Activated naive CD4-positive, alpha-beta T cell treated with Interleukin-2 at 50 U/mL for 16 hours (primary cell): Measurements from ENCODE around the gene CENPB.
A peak's percentile ranks its signal among the peaks of the same experiment; 100 is the strongest.
"Not testable (repeated sequence)": the region's sequence is repeated elsewhere in the genome, so short reads cannot be mapped to it uniquely, and the experiment has no call there.

Experiments
- DNase-seq: peaks from one replicate; pipeline ENCODE4 v3.0.0-alpha.2; 2020

CENPB gene

GRCh38 chr20:3786665-3787323, at the start of gene CENPB:
CENPB (minus strand) TSS chr20:3786740; CDS start chr20:3786483, 257 bp downstream.
- peak; percentile 92 for DNase-seq

- no peak for DNase-seq
These were observed 49.6 kb upstream of the CENPB start for GRCh38 chr20:3836132-3836531.

- DNase-seq, result not testable (repeated sequence)
These were observed 43.4 kb upstream of the CENPB start for GRCh38 chr20:3829891-3830290.

GRCh38 chr20:3828798-3829197, 42.3 kb upstream of the CENPB start:
- no peak for DNase-seq

GRCh38 chr20:3826420-3826819, 39.9 kb upstream of the CENPB start:
- no peak for DNase-seq

- DNase-seq, result no peak
These were observed 39.0 kb upstream of the CENPB start for GRCh38 chr20:3825526-3825925.

- DNase-seq, result no peak
These were observed 37.3 kb upstream of the CENPB start for GRCh38 chr20:3823881-3824280.

GRCh38 chr20:3821996-3822395, 35.5 kb upstream of the CENPB start:
- no peak for DNase-seq

GRCh38 chr20:3820901-3821727, 34.6 kb upstream of the CENPB start:
- DNase-seq, result no peak

- peak; percentile 91 for DNase-seq
These were observed 33.7 kb upstream of the CENPB start, which contains the start of gene AP5S1 for GRCh38 chr20:3820048-3820900. AP5S1 (plus strand) TSS chr20:3820547; CDS start chr20:3822118, 1,571 bp downstream.

- no peak for DNase-seq
These were observed 33.0 kb upstream of the CENPB start for GRCh38 chr20:3819411-3820047.

- no peak for DNase-seq
These were observed 31.9 kb upstream of the CENPB start for GRCh38 chr20:3818155-3819151.

GRCh38 chr20:3815703-3816315, 29.3 kb upstream of the CENPB start:
- no peak for DNase-seq

- DNase-seq, result no peak
These were observed 28.5 kb upstream of the CENPB start for GRCh38 chr20:3814928-3815495.

GRCh38 chr20:3813848-3814581, 27.5 kb upstream of the CENPB start:
- DNase-seq, result no peak

GRCh38 chr20:3812975-3813847, 26.7 kb upstream of the CENPB start:
- DNase-seq, result no peak

- DNase-seq, result no peak
These were observed 25.7 kb upstream of the CENPB start for GRCh38 chr20:3812259-3812681.

- DNase-seq, result peak; percentile 95
These were observed 25.1 kb upstream of the CENPB start for GRCh38 chr20:3811467-3812258.
